Lower lobe of right lung (tissue), 2 donors: ENCODE results near the gene PCSK2. TPM values are rescaled to one million over a fixed set of nuclear protein-coding genes. Genes with fewer than 3 reads are reported as not detected.

ENCODE experiments used
- ATAC-seq, 2 donors: fragments of 200-7000 bp; cut with Tn5 transposase; one replicate each; pipeline ENCODE4 v1.9.1; 2020 to 2022; ENCODE audit warnings: mild to moderate bottlenecking in 2 of 2, moderate library complexity in 2 of 2
- DNase-seq: peaks from one replicate; pipeline ENCODE4 v3.0.0-alpha.2; 2020
- H3K27ac ChIP-seq: fragments of 200-600 bp; one replicate; pipeline ENCODE4 v1.8.0; 2022
- H3K27me3 ChIP-seq: fragments of 200-600 bp; one replicate; pipeline ENCODE4 v1.8.0; 2022; ENCODE audit warnings: low read depth
- H3K36me3 ChIP-seq: fragments of 200-600 bp; one replicate; pipeline ENCODE4 v1.8.0; 2022; ENCODE audit warnings: mild to moderate bottlenecking
- H3K4me1 ChIP-seq: fragments of 200-600 bp; one replicate; pipeline ENCODE4 v1.8.0; 2022
- H3K4me3 ChIP-seq: fragments of 200-600 bp; one replicate; pipeline ENCODE4 v1.8.0; 2022; ENCODE audit warnings: mild to moderate bottlenecking
- H3K9me3 ChIP-seq: fragments of 200-600 bp; one replicate; pipeline ENCODE4 v1.8.0; 2022
- intact Hi-C: fragments of 100-400 bp; cut with DNase I; formaldehyde crosslinking; loops from one replicate; pipeline ENCODE4 v1.11.0; 2022
- total RNA-seq: library from RNA; stranded (reverse); fragmentation: NEBNext Ultra II Directional; extraction: Animal tissue kit (Norgen Biotek cat#: 25700); gene quantifications from one replicate; pipeline ENCODE4 v1.2.1, GENCODE V29; 2021
- TF ChIP-seq, protein P1 (sequence below): fragments of 200-600 bp; IDR thresholded peaks from one replicate; pipeline ENCODE4 v1.8.0; 2022; ENCODE audit warnings: antibody characterized with exemption, mild to moderate bottlenecking
- donor health status: DM: no; HTN: yes; CAD: no; lungs with severe emphysema.

Gene PCSK2
- total RNA-seq, 1 donor from 2014 or later: 38.8 TPM

DNA sequence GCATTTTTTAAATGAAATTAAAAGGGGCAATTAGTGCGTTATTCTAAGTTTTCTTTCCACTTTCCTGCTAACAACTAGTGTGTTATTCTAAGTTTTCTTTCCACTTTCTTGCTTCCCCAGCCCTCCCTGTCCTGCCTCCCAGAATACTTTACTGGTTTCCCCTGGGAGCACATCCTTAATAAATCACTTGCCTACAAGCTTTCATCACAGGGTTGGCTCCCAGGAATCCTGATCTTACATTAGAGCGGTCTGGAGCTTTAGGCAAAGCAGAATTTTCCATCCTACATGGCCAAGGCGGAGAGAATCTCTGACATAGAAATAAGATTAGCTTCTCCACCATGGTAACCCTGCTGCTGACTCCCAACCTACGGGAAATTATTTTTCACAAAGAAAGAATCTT, 154.0 kb downstream of the PCSK2 start:
- no peak overlapping the region for H3K4me3 ChIP-seq
- H3K4me1 ChIP-seq: no peaks in the 10 kb centered on the region
- TF ChIP-seq, protein P1, sequence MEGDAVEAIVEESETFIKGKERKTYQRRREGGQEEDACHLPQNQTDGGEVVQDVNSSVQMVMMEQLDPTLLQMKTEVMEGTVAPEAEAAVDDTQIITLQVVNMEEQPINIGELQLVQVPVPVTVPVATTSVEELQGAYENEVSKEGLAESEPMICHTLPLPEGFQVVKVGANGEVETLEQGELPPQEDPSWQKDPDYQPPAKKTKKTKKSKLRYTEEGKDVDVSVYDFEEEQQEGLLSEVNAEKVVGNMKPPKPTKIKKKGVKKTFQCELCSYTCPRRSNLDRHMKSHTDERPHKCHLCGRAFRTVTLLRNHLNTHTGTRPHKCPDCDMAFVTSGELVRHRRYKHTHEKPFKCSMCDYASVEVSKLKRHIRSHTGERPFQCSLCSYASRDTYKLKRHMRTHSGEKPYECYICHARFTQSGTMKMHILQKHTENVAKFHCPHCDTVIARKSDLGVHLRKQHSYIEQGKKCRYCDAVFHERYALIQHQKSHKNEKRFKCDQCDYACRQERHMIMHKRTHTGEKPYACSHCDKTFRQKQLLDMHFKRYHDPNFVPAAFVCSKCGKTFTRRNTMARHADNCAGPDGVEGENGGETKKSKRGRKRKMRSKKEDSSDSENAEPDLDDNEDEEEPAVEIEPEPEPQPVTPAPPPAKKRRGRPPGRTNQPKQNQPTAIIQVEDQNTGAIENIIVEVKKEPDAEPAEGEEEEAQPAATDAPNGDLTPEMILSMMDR: no peak
- H3K27me3 ChIP-seq: no peaks in the 10 kb centered on the region
- H3K9me3 ChIP-seq: no peaks in the 10 kb centered on the region
- ATAC-seq: no peak
- H3K27ac ChIP-seq: no peak overlapping the region
- intact Hi-C loops: no loop called here
- H3K36me3 ChIP-seq: no peaks in the 10 kb centered on the region
- no peak for DNase-seq

DNA sequence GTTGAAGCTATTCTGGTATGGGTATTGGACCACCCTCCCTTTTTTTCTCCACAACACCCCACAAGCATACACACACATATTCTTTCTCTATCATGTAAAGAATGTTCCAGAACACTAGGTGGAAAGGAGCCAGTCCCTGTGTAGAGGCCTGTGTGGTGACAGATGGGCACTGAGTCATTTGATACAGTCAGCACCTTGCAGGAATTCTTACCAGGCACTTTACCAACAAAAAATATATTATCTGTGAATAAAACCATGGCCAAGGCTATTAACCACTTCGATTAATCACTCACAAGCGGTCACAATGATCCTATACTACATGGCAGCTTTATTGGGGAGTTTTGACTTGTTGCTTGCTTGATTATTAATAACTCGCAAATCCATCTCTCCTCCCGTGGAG, 154.9 kb downstream of the PCSK2 start:
- TF ChIP-seq, protein P1: no peak
- DNase-seq: no peak
- Histone ChIP-seq H3K27me3 (no peaks in the 10 kb centered on the region), H3K4me1 (no peaks in the 10 kb centered on the region), H3K4me3 (no peak overlapping the region), H3K9me3 (no peaks in the 10 kb centered on the region), H3K27ac (no peak overlapping the region), H3K36me3 (no peaks in the 10 kb centered on the region)
- ATAC-seq: no peak
- intact Hi-C loops: no loop called here

DNA sequence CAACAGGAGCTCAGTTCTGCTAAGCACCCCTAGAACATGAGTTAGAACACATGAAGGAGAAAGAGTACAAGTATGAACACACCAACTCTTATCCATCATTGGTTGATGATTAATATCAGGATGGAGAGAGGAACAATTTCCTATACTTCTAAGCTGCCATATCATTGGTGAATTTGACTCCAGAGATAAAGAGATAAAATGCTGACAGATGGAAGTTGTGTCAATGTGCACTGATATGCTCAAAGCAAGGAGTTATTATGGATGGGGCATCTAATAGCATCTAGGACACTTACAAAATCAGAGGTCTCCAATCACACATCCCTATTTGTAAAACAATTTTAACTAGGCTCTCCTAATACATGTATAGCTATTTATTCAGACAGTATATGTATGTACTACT, 159.0 kb downstream of the PCSK2 start:
- Histone ChIP-seq H3K9me3 (no peaks in the 10 kb centered on the region), H3K36me3 (no peaks in the 10 kb centered on the region), H3K27ac (no peak overlapping the region), H3K27me3 (no peaks in the 10 kb centered on the region), H3K4me1 (no peaks in the 10 kb centered on the region), H3K4me3 (no peak overlapping the region)
- DNase-seq (no peak), ATAC-seq (no peak)
- TF ChIP-seq, protein P1: no peak
- intact Hi-C loops: no loop called here

DNA sequence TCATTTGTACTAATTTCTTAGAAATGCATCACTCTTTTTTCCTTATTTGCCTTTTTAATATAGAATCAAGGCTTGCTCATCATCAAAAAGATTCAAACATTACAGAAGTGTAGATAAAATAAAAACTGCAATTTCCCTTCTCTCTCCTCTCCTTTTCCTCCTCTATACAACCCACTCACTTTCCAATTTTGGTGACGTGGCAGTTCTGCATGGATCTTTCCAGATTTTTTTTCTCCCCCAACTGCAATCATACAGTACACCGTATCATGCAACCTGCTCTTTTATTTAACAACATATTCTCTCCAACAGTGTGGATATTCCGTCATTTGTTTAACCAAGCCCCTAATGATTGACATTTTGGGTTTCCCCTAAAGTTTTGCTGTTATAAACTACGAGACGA, 163.8 kb downstream of the PCSK2 start:
- intact Hi-C loops: no loop called here
- no peaks in the 10 kb centered on the region for H3K36me3 ChIP-seq
- H3K9me3 ChIP-seq: no peaks in the 10 kb centered on the region
- no peak overlapping the region for H3K4me3 ChIP-seq
- TF ChIP-seq, protein P1: no peak
- H3K4me1 ChIP-seq: no peaks in the 10 kb centered on the region
- ATAC-seq: no peak
- no peaks in the 10 kb centered on the region for H3K27me3 ChIP-seq
- no peak overlapping the region for H3K27ac ChIP-seq
- DNase-seq: no peak

DNA sequence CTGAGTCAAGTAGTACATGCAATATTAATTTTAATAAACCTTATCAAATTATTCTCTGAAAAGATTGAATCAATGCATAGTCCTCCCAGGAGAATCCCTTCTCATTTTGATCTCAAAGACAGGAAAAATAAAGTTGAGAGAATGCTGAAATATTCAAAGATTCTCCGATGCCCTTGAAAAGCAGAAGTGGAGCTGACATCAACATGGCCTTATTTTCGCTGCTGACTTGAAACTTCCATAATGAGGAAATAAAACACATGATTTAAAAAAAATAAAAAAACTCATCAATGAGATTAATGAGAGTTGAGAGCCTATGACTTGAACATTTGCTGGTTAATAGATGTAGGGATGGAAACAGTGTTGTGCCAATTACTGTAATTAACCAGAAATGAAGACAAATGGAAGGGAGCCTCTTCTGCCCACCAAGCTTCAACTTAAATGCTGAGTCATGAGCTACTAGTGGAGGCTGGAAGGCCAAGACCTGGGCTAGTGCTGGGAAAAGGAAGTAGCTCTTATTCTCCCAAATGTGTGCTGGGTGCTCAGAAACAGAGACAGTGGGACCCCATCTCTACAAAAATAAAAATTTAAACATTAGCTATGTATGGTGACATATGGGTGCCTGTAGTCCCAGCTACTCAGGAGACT, 164.4 kb downstream of the PCSK2 start:
- Histone ChIP-seq H3K4me3 (no peak overlapping the region), H3K9me3 (no peaks in the 10 kb centered on the region), H3K4me1 (no peaks in the 10 kb centered on the region), H3K36me3 (no peaks in the 10 kb centered on the region), H3K27me3 (no peaks in the 10 kb centered on the region), H3K27ac (no peak overlapping the region)
- no peak for DNase-seq
- TF ChIP-seq, protein P1: no peak
- intact Hi-C loops: no loop called here
- no peak for ATAC-seq

DNA sequence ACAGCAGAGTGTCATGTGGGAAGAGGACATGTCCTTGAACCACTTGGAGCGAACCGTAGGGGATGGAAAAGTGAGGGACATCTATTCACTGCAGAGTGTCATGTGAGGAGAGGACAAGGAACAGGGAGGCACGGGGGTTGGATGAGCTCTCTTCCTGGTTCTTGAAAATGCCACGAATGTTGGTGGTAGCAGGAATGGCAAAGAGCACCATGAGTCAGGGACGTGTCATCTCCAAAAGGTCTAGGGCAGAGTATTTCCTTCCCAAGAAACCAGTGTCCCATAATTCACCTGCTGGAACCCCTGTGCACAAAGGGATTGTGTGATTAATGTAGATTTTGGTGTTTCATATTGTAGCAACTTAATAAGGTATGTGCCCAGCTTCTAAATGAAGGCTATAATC, 167.6 kb downstream of the PCSK2 start:
- no peaks in the 10 kb centered on the region for H3K36me3 ChIP-seq
- ATAC-seq (no peak), DNase-seq (no peak)
- intact Hi-C loops: no loop called here
- H3K4me1 ChIP-seq: no peaks in the 10 kb centered on the region
- H3K27ac ChIP-seq: no peak overlapping the region
- H3K9me3 ChIP-seq: no peaks in the 10 kb centered on the region
- H3K4me3 ChIP-seq: no peak overlapping the region
- no peaks in the 10 kb centered on the region for H3K27me3 ChIP-seq
- TF ChIP-seq, protein P1: no peak
